ENCODE results near the gene PLCL1. TPM values are rescaled to one million over a fixed set of nuclear protein-coding genes. Genes with fewer than 3 reads are reported as not detected.
A peak's percentile ranks its signal among the peaks of the same experiment; 100 is the strongest.
"Not testable (repeated sequence)": the region's sequence is repeated elsewhere in the genome, so short reads cannot be mapped to it uniquely, and the experiment has no call there.

PLCL1 gene
- polyA plus RNA-seq, 1 donor from 2014 or later, result 0.23 TPM

DNA sequence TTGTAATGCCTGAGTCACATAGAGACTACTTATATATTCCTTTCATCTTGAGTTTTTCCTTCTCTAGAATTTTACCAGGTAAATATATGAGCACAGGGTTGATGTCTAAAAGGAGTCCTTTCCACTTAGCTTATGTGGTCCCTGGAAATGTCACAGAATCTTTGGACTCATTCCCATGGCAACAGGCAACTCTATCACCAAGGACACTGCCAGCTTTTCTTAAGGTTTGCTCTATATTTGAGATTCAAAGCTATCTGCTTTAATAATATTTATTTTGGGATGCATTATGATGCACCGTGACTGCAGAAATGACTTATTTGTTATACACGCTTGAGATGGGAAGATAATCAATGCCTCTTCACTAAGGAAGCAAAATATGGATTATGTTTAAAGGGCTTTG is 363.0 kb downstream of the PLCL1 start:
- H3K4me3 Mint-ChIP-seq, result no peak overlapping the region
- no peaks in the 10 kb centered on the region for H3K27me3 Mint-ChIP-seq
- no peaks in the 10 kb centered on the region for H3K36me3 Mint-ChIP-seq
- H3K9me3 Mint-ChIP-seq, result peaks cover 1 to 4% (median 3%) of the 10 kb centered on the region in 3 donors
- no peaks in the 10 kb centered on the region for H3K4me1 Mint-ChIP-seq
- H3K27ac Mint-ChIP-seq, result no peak overlapping the region

DNA sequence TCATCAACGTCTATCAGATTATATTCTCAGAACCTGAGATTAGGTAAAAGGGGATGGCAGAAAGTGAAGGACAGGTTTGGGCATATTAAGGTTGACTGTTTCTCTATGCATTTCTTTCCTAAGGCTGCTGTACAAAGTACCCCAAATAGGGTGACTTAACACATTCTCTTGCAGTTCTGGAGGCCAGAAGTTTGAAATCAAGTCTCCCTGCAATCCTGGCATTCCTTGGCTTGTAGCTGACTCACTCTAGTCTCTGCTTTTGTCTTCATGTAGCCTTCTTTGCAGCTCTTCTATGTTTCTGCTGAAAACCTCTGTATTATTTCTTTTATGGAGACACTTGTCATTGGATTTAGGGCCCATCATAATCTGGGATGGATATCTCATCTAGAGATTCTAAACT is 364.3 kb downstream of the PLCL1 start:
- Mint-ChIP-seq H3K4me1 (no peaks in the 10 kb centered on the region), H3K36me3 (no peaks in the 10 kb centered on the region), H3K27ac (peak overlapping the region in 1 of 3 donors; percentile 57), H3K27me3 (no peaks in the 10 kb centered on the region), H3K9me3 (peaks cover 0 to 4% (median 1%) of the 10 kb centered on the region in 3 donors), H3K4me3 (no peak overlapping the region)

DNA sequence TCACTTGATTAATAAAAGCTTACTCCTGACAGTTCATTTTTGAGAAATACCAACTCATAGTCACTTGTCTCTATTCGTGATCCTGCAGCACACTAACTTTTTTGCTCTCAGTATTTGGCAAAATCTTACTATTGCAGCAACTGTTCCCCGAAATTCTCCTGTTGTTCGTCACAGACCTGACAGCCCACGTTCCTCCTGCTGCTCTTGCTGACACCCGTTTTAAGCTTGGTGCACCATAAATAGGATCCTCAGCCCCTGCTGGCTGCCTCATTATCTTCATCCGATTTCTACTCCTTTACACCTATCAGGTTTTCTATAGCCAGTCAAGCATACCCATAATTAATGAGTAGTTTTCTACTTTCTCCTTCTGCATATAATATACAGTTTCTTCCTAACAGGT is 368.8 kb downstream of the PLCL1 start:
- H3K4me3 Mint-ChIP-seq, result no peak overlapping the region
- H3K9me3 Mint-ChIP-seq, result peaks cover 2 to 20% (median 5%) of the 10 kb centered on the region in 3 donors
- H3K27me3 Mint-ChIP-seq, result no peaks in the 10 kb centered on the region
- H3K27ac Mint-ChIP-seq, result no peak overlapping the region
- peaks cover 2% of the 10 kb centered on the region for H3K36me3 Mint-ChIP-seq
- no peaks in the 10 kb centered on the region for H3K4me1 Mint-ChIP-seq

DNA sequence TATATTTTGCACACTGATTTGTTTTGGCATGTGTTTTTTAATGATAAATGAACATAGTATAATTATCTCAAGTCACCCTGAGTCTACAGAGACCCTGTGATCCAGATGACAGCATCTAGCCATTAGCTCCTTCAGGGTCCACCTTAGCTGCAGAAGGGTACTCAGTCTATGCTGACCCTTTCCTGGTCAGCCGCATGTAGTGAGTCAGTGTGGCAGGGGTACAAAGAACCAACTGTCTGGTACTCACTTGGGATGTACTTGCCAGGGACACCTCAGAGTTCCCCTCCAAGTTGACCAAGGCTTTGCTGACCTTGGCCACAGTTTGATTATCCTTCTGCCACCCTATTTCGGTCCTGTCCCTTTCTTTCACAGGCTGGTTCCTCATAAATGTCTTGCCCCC is 369.5 kb downstream of the PLCL1 start:
- Mint-ChIP-seq H3K27ac (no peak overlapping the region), H3K36me3 (peaks cover 2% of the 10 kb centered on the region), H3K9me3 (peaks cover 2 to 26% (median 5%) of the 10 kb centered on the region in 3 donors), H3K27me3 (no peaks in the 10 kb centered on the region), H3K4me1 (no peaks in the 10 kb centered on the region), H3K4me3 (no peak overlapping the region)

DNA sequence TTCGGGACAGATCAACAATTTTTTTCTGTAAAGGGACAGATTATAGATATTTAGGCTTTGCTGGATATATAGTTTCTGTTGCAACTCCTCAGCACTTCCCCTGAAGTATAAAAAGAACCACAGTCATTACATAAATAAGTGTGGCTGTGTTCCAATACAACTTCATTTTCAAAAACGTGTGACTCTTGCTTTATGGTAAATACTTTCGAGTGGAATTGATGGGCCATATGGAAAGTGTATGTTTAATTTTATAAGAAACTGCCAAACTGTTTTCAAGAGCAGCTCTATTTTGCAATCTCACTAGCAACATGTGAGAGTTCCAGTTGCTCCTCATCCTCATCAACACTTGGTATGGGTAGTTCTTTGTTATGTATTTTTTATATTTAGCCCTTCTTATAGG is 370.9 kb downstream of the PLCL1 start:
- no peaks in the 10 kb centered on the region for H3K4me1 Mint-ChIP-seq
- H3K27ac Mint-ChIP-seq, result no peak overlapping the region
- no peaks in the 10 kb centered on the region for H3K27me3 Mint-ChIP-seq
- peaks cover 2 to 27% (median 5%) of the 10 kb centered on the region in 3 donors for H3K9me3 Mint-ChIP-seq
- no peak overlapping the region for H3K4me3 Mint-ChIP-seq
- peaks cover 2% of the 10 kb centered on the region for H3K36me3 Mint-ChIP-seq

DNA sequence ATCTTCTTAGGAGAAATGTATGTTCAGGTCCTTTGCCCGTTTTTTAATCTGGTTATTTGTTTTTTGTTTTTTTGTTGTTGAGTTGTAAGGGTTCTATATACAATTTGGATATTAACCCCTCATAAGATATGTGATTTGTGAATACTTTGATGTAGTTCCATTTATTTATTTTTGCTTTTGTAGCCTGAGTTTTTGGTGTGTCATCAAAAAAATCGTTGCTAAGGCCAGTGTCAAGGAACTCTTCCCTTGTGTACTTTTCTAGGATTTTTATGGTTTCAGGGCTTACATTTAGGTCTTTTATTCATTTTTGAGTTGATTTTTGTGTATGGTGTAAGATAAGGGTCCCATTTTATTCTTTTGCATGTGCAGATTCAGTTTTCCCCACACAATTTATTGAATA is 372.6 kb downstream of the PLCL1 start:
- H3K9me3 Mint-ChIP-seq, result peaks cover 2 to 23% (median 5%) of the 10 kb centered on the region in 3 donors

DNA sequence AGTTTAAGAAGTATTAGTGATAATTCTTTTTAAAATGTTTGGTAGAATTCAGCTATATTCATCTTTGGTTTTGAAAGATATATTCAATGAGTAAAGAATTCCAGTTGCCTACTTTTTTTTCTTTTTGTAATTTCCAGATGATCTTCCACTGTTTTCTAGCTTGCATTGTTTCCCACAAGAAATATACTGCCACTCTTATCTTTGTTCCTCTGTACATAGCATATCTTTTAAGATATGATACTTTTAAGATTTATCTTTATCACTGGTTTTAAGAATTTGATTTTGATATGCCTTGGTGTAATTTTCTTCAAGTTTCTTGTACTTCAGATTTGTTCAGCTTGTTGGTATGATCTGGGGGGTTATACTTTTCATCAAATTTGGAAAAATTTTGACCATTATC is 374.4 kb downstream of the PLCL1 start:
- Mint-ChIP-seq H3K27me3 (no peaks in the 10 kb centered on the region), H3K27ac (no peak overlapping the region)

More for the DNA sequence above, 372.6 kb downstream of the PLCL1 start:
- Mint-ChIP-seq H3K4me1 (no peaks in the 10 kb centered on the region), H3K4me3 (no peak overlapping the region), H3K27ac (no peak overlapping the region), H3K27me3 (no peaks in the 10 kb centered on the region), H3K36me3 (peaks cover 2% of the 10 kb centered on the region)

DNA sequence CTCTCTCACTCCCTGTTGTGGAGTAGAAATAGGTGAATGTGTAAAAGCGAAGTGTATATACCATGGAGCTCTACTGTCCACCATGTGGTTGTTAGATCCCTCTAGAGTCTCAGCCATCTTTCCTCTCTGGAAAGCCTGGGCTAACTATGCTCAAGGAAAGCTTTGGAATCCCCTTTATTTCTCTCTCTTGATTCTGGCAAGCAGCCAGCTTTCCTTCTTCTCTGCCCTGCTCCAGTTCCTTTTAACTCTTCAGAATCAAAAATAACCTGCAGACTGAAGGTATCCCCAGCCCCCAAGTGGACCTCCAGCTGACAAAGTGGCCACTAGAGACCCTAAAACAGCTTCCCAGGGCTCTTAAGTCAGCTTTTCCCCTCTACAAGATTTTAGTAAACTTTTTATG is 381.9 kb downstream of the PLCL1 start:
- no peaks in the 10 kb centered on the region for H3K4me1 Mint-ChIP-seq
- no peaks in the 10 kb centered on the region for H3K9me3 Mint-ChIP-seq
- no peak overlapping the region for H3K27ac Mint-ChIP-seq
- no peaks in the 10 kb centered on the region for H3K27me3 Mint-ChIP-seq
- H3K4me3 Mint-ChIP-seq, result no peak overlapping the region
- no peaks in the 10 kb centered on the region for H3K36me3 Mint-ChIP-seq

More for the DNA sequence above, 374.4 kb downstream of the PLCL1 start:
- H3K4me1 Mint-ChIP-seq, result no peaks in the 10 kb centered on the region
- H3K36me3 Mint-ChIP-seq, result peaks cover 2% of the 10 kb centered on the region
- no peak overlapping the region for H3K4me3 Mint-ChIP-seq
- peaks cover 2 to 23% (median 5%) of the 10 kb centered on the region in 3 donors for H3K9me3 Mint-ChIP-seq

DNA sequence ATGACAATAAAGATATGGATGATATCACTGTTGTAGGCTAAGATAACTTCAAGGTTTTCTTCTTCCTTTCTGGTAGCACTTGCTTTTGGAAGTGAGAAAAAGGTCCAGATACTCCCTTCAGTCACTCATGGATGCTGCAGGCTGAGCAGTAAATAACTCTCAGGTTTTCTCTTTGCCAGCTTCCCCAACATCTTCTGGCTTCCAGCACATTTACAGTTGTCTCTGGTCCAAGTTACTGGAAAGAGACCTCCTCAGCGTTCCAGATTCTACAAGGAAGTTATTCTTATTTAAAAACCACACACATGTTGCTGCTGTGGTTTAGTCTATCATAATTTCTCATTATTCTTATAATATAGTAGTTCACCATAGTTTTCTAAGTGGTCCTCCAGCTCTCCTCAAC is 383.4 kb downstream of the PLCL1 start:
- no peak overlapping the region for H3K4me3 Mint-ChIP-seq
- no peak overlapping the region for H3K27ac Mint-ChIP-seq
- H3K36me3 Mint-ChIP-seq, result no peaks in the 10 kb centered on the region
- peaks cover 0 to 1% (median 0%) of the 10 kb centered on the region in 3 donors for H3K9me3 Mint-ChIP-seq
- no peaks in the 10 kb centered on the region for H3K27me3 Mint-ChIP-seq
- no peaks in the 10 kb centered on the region for H3K4me1 Mint-ChIP-seq

DNA sequence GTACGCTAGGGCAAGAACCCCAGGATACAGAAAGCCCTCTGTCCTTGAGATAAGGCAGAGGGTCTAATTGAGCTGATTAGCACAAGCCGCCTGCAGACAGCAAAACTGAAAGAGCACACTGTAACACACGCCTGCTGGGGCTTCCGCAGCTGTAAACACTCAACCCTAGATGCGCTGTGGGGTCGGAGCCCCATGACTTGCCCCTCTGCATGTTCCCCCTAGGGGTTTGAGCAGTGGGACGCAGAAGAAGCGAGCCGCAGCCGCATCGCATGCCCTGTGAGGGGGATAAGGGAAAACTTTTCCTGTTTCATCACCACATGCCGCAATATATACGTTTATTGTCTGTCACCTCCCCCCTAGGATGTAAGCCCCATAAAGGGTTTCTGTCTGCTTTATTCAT is 384.6 kb downstream of the PLCL1 start:
- H3K27me3 Mint-ChIP-seq, result no peaks in the 10 kb centered on the region

DNA sequence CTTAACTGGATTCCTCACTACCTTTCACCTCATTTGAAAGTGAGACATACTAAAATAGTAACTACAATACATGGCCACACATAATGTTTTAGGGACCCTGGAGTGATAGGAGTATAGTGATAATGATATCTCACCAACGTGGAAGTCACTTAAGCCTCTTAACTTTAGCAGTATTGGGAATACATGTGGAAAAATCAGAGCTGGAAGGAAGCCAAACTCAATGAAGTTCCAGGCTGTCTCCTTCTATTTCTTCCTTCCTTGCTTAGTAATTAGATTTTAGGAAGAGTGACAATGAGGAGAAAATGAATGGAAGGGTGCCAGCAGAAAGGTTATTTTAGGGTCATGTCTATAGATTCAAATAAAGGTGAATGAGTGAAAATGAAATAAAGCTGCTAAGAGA is 387.3 kb downstream of the PLCL1 start:
- Mint-ChIP-seq H3K36me3 (no peaks in the 10 kb centered on the region), H3K4me3 (no peak overlapping the region)

More for the DNA sequence above, 384.6 kb downstream of the PLCL1 start:
- Mint-ChIP-seq H3K27ac (no peak overlapping the region), H3K36me3 (no peaks in the 10 kb centered on the region), H3K4me1 (no peaks in the 10 kb centered on the region), H3K9me3 (peaks cover 0 to 1% (median 0%) of the 10 kb centered on the region in 3 donors), H3K4me3 (no peak overlapping the region)

DNA sequence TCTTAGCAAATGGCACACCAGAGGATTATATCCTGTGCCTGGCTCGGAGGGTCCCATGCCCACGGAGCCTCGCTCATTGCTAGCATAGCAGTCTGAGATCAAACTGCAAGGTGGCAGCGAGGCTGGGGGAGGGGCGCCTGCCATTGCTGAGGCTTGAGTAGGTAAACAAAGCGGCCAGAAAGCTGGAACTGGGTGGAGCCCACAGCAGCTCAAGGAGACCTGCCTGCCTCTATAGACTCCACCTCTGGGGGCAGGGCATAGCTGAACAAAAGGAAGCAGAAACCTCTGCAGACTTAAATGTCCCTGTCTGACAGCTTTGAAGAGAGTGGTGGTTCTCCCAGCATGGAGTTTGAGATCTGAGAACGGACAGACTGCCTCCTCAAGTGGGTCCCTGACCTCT is 392.2 kb downstream of the PLCL1 start:
- H3K4me3 Mint-ChIP-seq, H3K4me1 Mint-ChIP-seq, H3K9me3 Mint-ChIP-seq, H3K27me3 Mint-ChIP-seq, H3K27ac Mint-ChIP-seq, H3K36me3 Mint-ChIP-seq: not testable (repeated sequence)

More for the DNA sequence above, 387.3 kb downstream of the PLCL1 start:
- no peaks in the 10 kb centered on the region for H3K27me3 Mint-ChIP-seq
- peaks cover 0 to 1% (median 0%) of the 10 kb centered on the region in 3 donors for H3K9me3 Mint-ChIP-seq
- no peak overlapping the region for H3K27ac Mint-ChIP-seq
- H3K4me1 Mint-ChIP-seq, result no peaks in the 10 kb centered on the region

Other genes with a start within 250 kb of the PLCL1 start
- not detected for gene RFTN2, start 129.0 kb upstream of the PLCL1 start, polyA plus RNA-seq
- 6.8 TPM for gene MARS2, start 99.2 kb upstream of the PLCL1 start, polyA plus RNA-seq
- not detected for gene BOLL, start 19.3 kb upstream of the PLCL1 start, polyA plus RNA-seq